HL-60 (cell line): ENCODE results near the gene THY1.

Experiments
- CTCF ChIP-seq: IDR thresholded peaks from one replicate; pipeline ENCODE4 v1.5.1; 2011; ENCODE audit warnings: low read length, control low read depth, inconsistent platforms; ENCODE audit not compliant: insufficient read depth
- GABPA ChIP-seq: IDR thresholded peaks from 2 replicates; pipeline ENCODE4 v1.6.1; 2012; ENCODE audit warnings: low read depth
- POLR2AphosphoS5 ChIP-seq: IDR thresholded peaks from 2 replicates; pipeline ENCODE4 v1.6.1; 2012; ENCODE audit warnings: low read depth
- SPI1 ChIP-seq: IDR thresholded peaks from 2 replicates; pipeline ENCODE4 v1.6.1; 2012; ENCODE audit warnings: low read depth, mild to moderate bottlenecking, borderline replicate concordance

DNA sequence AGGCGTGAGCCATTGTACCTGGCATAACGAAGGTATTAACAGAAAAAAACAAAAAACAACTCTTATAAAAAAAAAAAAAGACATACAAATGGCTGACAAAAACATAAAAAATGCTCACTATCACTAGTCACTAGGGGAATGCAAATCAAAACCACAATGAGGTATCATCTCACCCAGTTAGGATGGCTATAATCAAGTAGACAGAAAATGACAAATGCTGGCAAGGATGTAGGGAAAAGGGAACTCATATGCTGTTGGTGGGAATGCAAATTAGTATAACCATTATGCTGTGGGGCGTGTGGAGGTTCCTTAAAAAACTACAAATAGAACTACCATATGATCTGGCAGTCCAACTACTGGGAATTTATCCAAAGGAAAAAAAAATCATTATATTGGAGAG is 17.0 kb downstream of the THY1 start:
- TF ChIP-seq CTCF = no peak
- no peak for TF ChIP-seq GABPA
- no peak for TF ChIP-seq SPI1
- TF ChIP-seq POLR2AphosphoS5 = no peak
